CD4-positive, CD25-positive, alpha-beta regulatory T cell (primary cell): ENCODE results near the gene ADAM33. TPM values are rescaled to one million over a fixed set of nuclear protein-coding genes. Genes with fewer than 3 reads are reported as not detected.

ENCODE experiments used
- ATAC-seq, 2 donors: fragments of 150-1000 bp; cut with Tn5 transposase; one replicate each; pipeline ENCODE4 v1.10.0; 2021; ENCODE audit warnings: low read depth in 2 of 2, moderate number of reproducible peaks in 2 of 2, moderate library complexity in 1 of 2
- DNase-seq, 3 donors: peaks; one replicate each; pipeline versions ENCODE4 v3.0.0 to v3.0.0-alpha.2; 2012 to 2022; ENCODE audit warnings: mixed read lengths in 1 of 3
- H3K27ac ChIP-seq: one replicate; pipeline ENCODE4 v1.7.0; 2013; ENCODE audit warnings: mild to moderate bottlenecking, low read length; ENCODE audit not compliant: insufficient read depth, poor library complexity, severe bottlenecking
- H3K27me3 ChIP-seq: one replicate; pipeline ENCODE4 v1.7.0; 2013; ENCODE audit warnings: low read length; ENCODE audit not compliant: control insufficient read depth, insufficient read depth
- H3K36me3 ChIP-seq: one replicate; pipeline ENCODE4 v1.7.0; 2013; ENCODE audit warnings: mild to moderate bottlenecking, low read length, moderate library complexity; ENCODE audit not compliant: control insufficient read depth, insufficient read depth
- H3K4me1 ChIP-seq: 2 replicates; pipeline ENCODE4 v1.7.0; 2013; ENCODE audit warnings: mild to moderate bottlenecking, low read length; ENCODE audit not compliant: insufficient read depth, control insufficient read depth, poor library complexity, severe bottlenecking
- H3K4me3 ChIP-seq: one replicate; pipeline ENCODE4 v1.7.0; 2013; ENCODE audit warnings: low read depth, mild to moderate bottlenecking, low read length, moderate library complexity
- H3K9me3 ChIP-seq, 2 experiments: 1 replicate in 1 of 2; 2 replicates in 1 of 2; pipeline ENCODE4 v1.7.0; 2013; ENCODE audit warnings: low read length in 2 of 2, mild to moderate bottlenecking in 1 of 2, moderate library complexity in 1 of 2; ENCODE audit not compliant: control insufficient read depth in 2 of 2
- H3K27ac Mint-ChIP-seq, 3 donors: one replicate each; pipeline ENCODE4 v1.8.0; 2020 to 2022; ENCODE audit warnings: mild to moderate bottlenecking in 3 of 3, mixed read lengths in 3 of 3, moderate library complexity in 2 of 3
- H3K27me3 Mint-ChIP-seq: one replicate; pipeline ENCODE4 v1.8.0; 2022; ENCODE audit warnings: mild to moderate bottlenecking, mixed read lengths
- H3K36me3 Mint-ChIP-seq: one replicate; pipeline ENCODE4 v1.8.0; 2020; ENCODE audit warnings: mixed read lengths
- H3K4me1 Mint-ChIP-seq, 4 donors: one replicate each; pipeline ENCODE4 v1.8.0; 2020 to 2022; ENCODE audit warnings: mixed read lengths in 4 of 4, mild to moderate bottlenecking in 1 of 4
- H3K4me3 Mint-ChIP-seq, 4 donors: one replicate each; pipeline ENCODE4 v1.8.0; 2020 to 2022; ENCODE audit warnings: mild to moderate bottlenecking in 4 of 4, mixed read lengths in 4 of 4, moderate library complexity in 3 of 4
- H3K9me3 Mint-ChIP-seq, 7 donors: one replicate each; pipeline ENCODE4 v1.8.0; 2020 to 2022; ENCODE audit warnings: mixed read lengths in 7 of 7, mild to moderate bottlenecking in 3 of 7, moderate library complexity in 2 of 7
- polyA plus RNA-seq, 4 donors: library from polyadenylated mRNA; unstranded; fragments of 300-500 nt; fragmentation: Illumina TruSeq; gene quantifications; one replicate each; pipeline ENCODE4 v1.2.3, GENCODE V29; 2021
- total RNA-seq: library from RNA; stranded (reverse); gene quantifications from one replicate; pipeline ENCODE4 v1.2.3, GENCODE V29; 2022

The ADAM33 gene
- total and polyA plus RNA-seq, 5 donors from 2014 or later, result not detected

GRCh38 chr20:3712279-3712873 lies 30.6 kb upstream of the ADAM33 start, which contains the start of gene SIGLEC1:
SIGLEC1 (minus strand) TSS chr20:3712600; CDS start chr20:3707128, 5,472 bp downstream.
- no peaks in the 10 kb centered on the region for H3K27me3 ChIP-seq
- peaks cover 13% of the 10 kb centered on the region for H3K27me3 Mint-ChIP-seq
- H3K36me3 ChIP-seq, result no peaks in the 10 kb centered on the region
- H3K36me3 Mint-ChIP-seq, result no peaks in the 10 kb centered on the region
- no peak within 1 kb of the TSS for H3K4me3 Mint-ChIP-seq
- no peaks in the 10 kb centered on the region for H3K4me1 Mint-ChIP-seq
- H3K9me3 Mint-ChIP-seq, result no peaks in the 10 kb centered on the region
- H3K27ac ChIP-seq, result no peak within 1 kb of the TSS
- no peaks in the 10 kb centered on the region for H3K4me1 ChIP-seq
- no peak within 1 kb of the TSS for H3K27ac Mint-ChIP-seq
- no peaks in the 10 kb centered on the region for H3K9me3 ChIP-seq
- no peak within 1 kb of the TSS for H3K4me3 ChIP-seq
- ATAC-seq (peak in 1 of 2 donors; percentile 17), DNase-seq (no peak)

DNA sequence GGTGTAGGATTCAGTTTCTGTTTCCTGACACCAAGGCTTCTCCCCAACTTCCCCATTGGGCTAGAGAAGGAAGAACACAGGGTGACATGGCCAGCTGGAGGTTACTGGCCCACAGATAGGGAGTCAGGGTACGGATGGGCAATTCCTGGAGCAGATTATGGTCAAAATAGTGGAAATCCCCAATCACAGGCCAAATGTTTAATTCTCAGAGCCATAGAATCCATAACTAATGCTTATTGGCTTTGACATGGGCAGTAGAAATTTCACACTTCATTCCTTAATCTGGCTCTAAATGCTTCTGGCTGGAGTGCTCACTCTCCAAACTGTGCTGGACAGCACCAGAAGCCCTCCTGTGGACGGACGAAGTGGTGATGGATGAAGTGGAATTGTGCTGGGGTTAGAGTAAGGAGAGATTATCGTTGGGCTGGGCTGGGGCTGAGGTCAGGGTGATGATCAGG lies 29.7 kb upstream of the ADAM33 start:
- DNase-seq (no peak), ATAC-seq (no peak)
- H3K4me3 Mint-ChIP-seq, result no peak overlapping the region
- no peak overlapping the region for H3K4me3 ChIP-seq
- H3K4me1 ChIP-seq, result no peaks in the 10 kb centered on the region
- H3K36me3 ChIP-seq, result no peaks in the 10 kb centered on the region
- H3K27me3 ChIP-seq, result no peaks in the 10 kb centered on the region
- no peak overlapping the region for H3K27ac Mint-ChIP-seq
- H3K4me1 Mint-ChIP-seq, result no peaks in the 10 kb centered on the region
- no peaks in the 10 kb centered on the region for H3K36me3 Mint-ChIP-seq
- peaks cover 12% of the 10 kb centered on the region for H3K27me3 Mint-ChIP-seq
- no peak overlapping the region for H3K27ac ChIP-seq
- no peaks in the 10 kb centered on the region for H3K9me3 Mint-ChIP-seq
- no peaks in the 10 kb centered on the region for H3K9me3 ChIP-seq

GRCh38 chr20:3710703-3711483 lies 29.1 kb upstream of the ADAM33 start:
- ATAC-seq, result peak; percentile 45 to 58
- Histone ChIP-seq H3K4me1 (no peaks in the 10 kb centered on the region), H3K27me3 (no peaks in the 10 kb centered on the region), H3K36me3 (no peaks in the 10 kb centered on the region), H3K9me3 (no peaks in the 10 kb centered on the region), H3K27ac (no peak overlapping the region), H3K4me3 (no peak overlapping the region)
- Mint-ChIP-seq H3K4me3 (no peak overlapping the region), H3K4me1 (no peaks in the 10 kb centered on the region), H3K27ac (no peak overlapping the region), H3K27me3 (peaks cover 11% of the 10 kb centered on the region), H3K36me3 (no peaks in the 10 kb centered on the region), H3K9me3 (no peaks in the 10 kb centered on the region)
- peak; percentile 53 to 60 (median 56) for DNase-seq

- no peak for DNase-seq
- Histone ChIP-seq H3K4me3 (no peak overlapping the region), H3K4me1 (no peaks in the 10 kb centered on the region), H3K27ac (no peak overlapping the region), H3K9me3 (no peaks in the 10 kb centered on the region), H3K27me3 (no peaks in the 10 kb centered on the region), H3K36me3 (no peaks in the 10 kb centered on the region)
- no peaks in the 10 kb centered on the region for H3K36me3 Mint-ChIP-seq
- no peak for ATAC-seq
- H3K27me3 Mint-ChIP-seq, result peaks cover 7% of the 10 kb centered on the region
- no peak overlapping the region for H3K27ac Mint-ChIP-seq
- no peaks in the 10 kb centered on the region for H3K4me1 Mint-ChIP-seq
- no peaks in the 10 kb centered on the region for H3K9me3 Mint-ChIP-seq
- H3K4me3 Mint-ChIP-seq, result peak overlapping the region in 1 of 4 donors; percentile 78
These were observed 28.2 kb upstream of the ADAM33 start for GRCh38 chr20:3710011-3710466.

GRCh38 chr20:3707508-3707899 lies 25.7 kb upstream of the ADAM33 start:
- Mint-ChIP-seq H3K4me1 (no peaks in the 10 kb centered on the region), H3K27me3 (peaks cover 11% of the 10 kb centered on the region), H3K9me3 (no peaks in the 10 kb centered on the region), H3K27ac (no peak overlapping the region), H3K4me3 (no peak overlapping the region), H3K36me3 (no peaks in the 10 kb centered on the region)
- Histone ChIP-seq H3K27ac (no peak overlapping the region), H3K9me3 (no peaks in the 10 kb centered on the region), H3K27me3 (no peaks in the 10 kb centered on the region), H3K4me3 (no peak overlapping the region), H3K36me3 (no peaks in the 10 kb centered on the region), H3K4me1 (no peaks in the 10 kb centered on the region)
- no peak for ATAC-seq
- no peak for DNase-seq

- H3K36me3 Mint-ChIP-seq, result no peaks in the 10 kb centered on the region
- DNase-seq, result no peak
- H3K4me3 Mint-ChIP-seq, result no peak overlapping the region
- H3K27me3 ChIP-seq, result no peaks in the 10 kb centered on the region
- H3K27ac ChIP-seq, result no peak overlapping the region
- no peaks in the 10 kb centered on the region for H3K4me1 ChIP-seq
- H3K27me3 Mint-ChIP-seq, result peaks cover 11% of the 10 kb centered on the region
- H3K36me3 ChIP-seq, result no peaks in the 10 kb centered on the region
- no peaks in the 10 kb centered on the region for H3K9me3 Mint-ChIP-seq
- no peaks in the 10 kb centered on the region for H3K4me1 Mint-ChIP-seq
- H3K4me3 ChIP-seq, result no peak overlapping the region
- no peak for ATAC-seq
- H3K9me3 ChIP-seq, result no peaks in the 10 kb centered on the region
- no peak overlapping the region for H3K27ac Mint-ChIP-seq
These were observed 25.1 kb upstream of the ADAM33 start for GRCh38 chr20:3706774-3707507.

DNA sequence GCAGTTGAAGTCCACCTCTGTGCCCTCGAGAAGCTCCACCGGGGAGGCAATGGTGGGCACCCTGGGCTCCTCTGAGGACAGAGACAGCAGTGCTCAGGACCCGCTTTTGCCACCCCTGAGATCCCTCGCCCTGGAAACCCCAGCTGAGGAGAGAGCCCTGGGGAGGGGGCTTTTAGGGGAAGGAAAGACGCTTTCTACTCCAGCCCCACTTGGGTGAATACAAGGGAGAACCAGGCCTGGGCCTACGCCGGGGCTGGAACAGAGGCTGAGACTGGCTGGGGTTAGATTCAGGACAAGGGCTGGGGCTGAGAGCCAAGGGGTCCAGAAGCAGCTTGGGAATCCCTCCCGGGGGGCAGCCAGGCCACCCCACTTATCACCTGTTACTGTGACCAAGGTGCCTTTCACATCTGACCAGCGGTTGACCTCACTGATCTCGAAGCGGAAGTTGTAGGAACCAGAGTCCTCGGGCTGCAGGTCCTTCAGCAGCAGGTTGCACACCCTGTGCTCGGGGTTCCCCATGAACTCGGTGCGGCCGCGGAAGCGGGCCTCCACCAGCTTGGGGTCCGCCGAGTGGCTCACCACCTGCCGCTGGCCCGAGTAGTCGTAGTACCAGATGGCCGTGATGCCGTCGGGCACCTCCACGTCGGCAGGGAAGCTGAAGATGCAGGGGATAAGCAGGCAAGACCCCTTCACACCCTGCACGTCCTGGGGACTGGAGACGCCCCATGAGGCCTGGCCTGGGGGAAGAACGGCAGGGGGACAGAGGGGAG lies 24.3 kb upstream of the ADAM33 start:
- no peaks in the 10 kb centered on the region for H3K4me1 Mint-ChIP-seq

More for the DNA sequence above, 24.3 kb upstream of the ADAM33 start:
- no peak for DNase-seq
- H3K36me3 ChIP-seq, result no peaks in the 10 kb centered on the region
- H3K9me3 ChIP-seq, result no peaks in the 10 kb centered on the region
- no peaks in the 10 kb centered on the region for H3K27me3 ChIP-seq
- Mint-ChIP-seq H3K4me3 (no peak overlapping the region), H3K36me3 (no peaks in the 10 kb centered on the region), H3K27me3 (peaks cover 11% of the 10 kb centered on the region), H3K9me3 (no peaks in the 10 kb centered on the region), H3K27ac (no peak overlapping the region)
- no peak for ATAC-seq
- no peak overlapping the region for H3K27ac ChIP-seq
- no peak overlapping the region for H3K4me3 ChIP-seq
- H3K4me1 ChIP-seq, result no peaks in the 10 kb centered on the region
